Mesenchymal stem cell (in vitro differentiated cells and primary cell): ENCODE measurements around the gene IL1RAPL1.

Source experiments
- DNase-seq: peaks from one replicate; pipeline ENCODE4 v3.0.0-alpha.2; 2013
- H2AFZ ChIP-seq: one replicate; pipeline ENCODE4 v1.6.1; 2013; ENCODE audit warnings: low read depth, mild to moderate bottlenecking, control low read depth, inconsistent platforms, low read length, moderate library complexity
- H2AK5ac ChIP-seq: 2 replicates; pipeline ENCODE4 v1.6.1; 2013; ENCODE audit warnings: low read length, moderate library complexity, mild to moderate bottlenecking, inconsistent platforms; ENCODE audit not compliant: severe bottlenecking
- H2BK120ac ChIP-seq: one replicate; pipeline ENCODE4 v1.6.1; 2013; ENCODE audit warnings: low read depth, mild to moderate bottlenecking, inconsistent platforms, low read length, moderate library complexity
- H2BK12ac ChIP-seq, 2 experiments: one replicate each; pipeline ENCODE4 v1.6.1; 2013; ENCODE audit warnings: inconsistent platforms in 2 of 2, low read length in 2 of 2, mild to moderate bottlenecking in 2 of 2, moderate library complexity in 2 of 2, control low read depth in 1 of 2
- H2BK15ac ChIP-seq: one replicate; pipeline ENCODE4 v1.6.1; 2013; ENCODE audit warnings: mild to moderate bottlenecking, low read depth, inconsistent platforms; ENCODE audit not compliant: poor library complexity, severe bottlenecking
- H2BK5ac ChIP-seq: 2 replicates; pipeline ENCODE4 v1.6.1; 2013; ENCODE audit warnings: low read depth, mild to moderate bottlenecking, low read length, control low read depth, inconsistent platforms; ENCODE audit not compliant: poor library complexity, severe bottlenecking
- H3K14ac ChIP-seq, 2 experiments: one replicate each; pipeline ENCODE4 v1.6.1; 2013; ENCODE audit warnings: inconsistent platforms in 2 of 2, low read length in 2 of 2, control low read depth in 1 of 2, mild to moderate bottlenecking in 1 of 2, moderate library complexity in 1 of 2
- H3K18ac ChIP-seq, 2 experiments: one replicate each; pipeline ENCODE4 v1.6.1; 2013; ENCODE audit warnings: inconsistent platforms in 2 of 2, low read length in 2 of 2, control low read depth in 1 of 2, low read depth in 1 of 2, mild to moderate bottlenecking in 1 of 2
- H3K23ac ChIP-seq, 2 experiments: one replicate each; pipeline ENCODE4 v1.6.1; 2013; ENCODE audit warnings: inconsistent platforms in 2 of 2, low read length in 2 of 2, mild to moderate bottlenecking in 2 of 2, moderate library complexity in 2 of 2, control low read depth in 1 of 2
- H3K27ac ChIP-seq: 2 replicates; pipeline ENCODE4 v1.5.1; 2013; ENCODE audit warnings: mild to moderate bottlenecking, moderate library complexity, low read length, control low read depth, inconsistent platforms; ENCODE audit not compliant: poor library complexity, severe bottlenecking
- H3K27me3 ChIP-seq, 2 experiments: 2 replicates each; pipeline versions ENCODE4 v1.6.1 to v1.7.0; 2013; ENCODE audit warnings: low read length in 2 of 2, mild to moderate bottlenecking in 2 of 2, moderate library complexity in 2 of 2, control low read depth in 1 of 2, inconsistent platforms in 1 of 2; ENCODE audit not compliant: control insufficient read depth in 1 of 2, insufficient read depth in 1 of 2
- H3K36me3 ChIP-seq, 2 experiments: 2 replicates each; pipeline versions ENCODE4 v1.6.1 to v1.7.0; 2013; ENCODE audit warnings: low read length in 2 of 2, control low read depth in 1 of 2, inconsistent platforms in 1 of 2, low read depth in 1 of 2, mild to moderate bottlenecking in 1 of 2; ENCODE audit not compliant: insufficient read depth in 2 of 2, control insufficient read depth in 1 of 2
- H3K4ac ChIP-seq, 2 experiments: one replicate each; pipeline ENCODE4 v1.6.1; 2013; ENCODE audit warnings: inconsistent platforms in 2 of 2, low read length in 2 of 2, mild to moderate bottlenecking in 2 of 2, moderate library complexity in 2 of 2, control low read depth in 1 of 2, low read depth in 1 of 2
- H3K4me1 ChIP-seq: 2 replicates; pipeline ENCODE4 v1.6.1; 2013; ENCODE audit warnings: low read depth, low read length, control low read depth; ENCODE audit not compliant: control insufficient read depth, insufficient read depth
- H3K4me2 ChIP-seq: 2 replicates; pipeline ENCODE4 v1.6.1; 2013; ENCODE audit warnings: low read length, mild to moderate bottlenecking, inconsistent platforms; ENCODE audit not compliant: poor library complexity, severe bottlenecking
- H3K4me3 ChIP-seq, 2 experiments: 2 replicates each; pipeline versions ENCODE4 v1.5.1 to v1.7.0; 2013; ENCODE audit warnings: low read length in 2 of 2, mild to moderate bottlenecking in 2 of 2, control low read depth in 1 of 2, low read depth in 1 of 2; ENCODE audit not compliant: insufficient read depth in 1 of 2
- H3K79me1 ChIP-seq: replicated peaks from 2 replicates; pipeline ENCODE4 v1.6.1; 2013; ENCODE audit warnings: mild to moderate bottlenecking, control low read depth, low read length, inconsistent platforms; ENCODE audit not compliant: poor library complexity, severe bottlenecking
- H3K9ac ChIP-seq: 2 replicates; pipeline ENCODE4 v1.7.0; 2013; ENCODE audit warnings: mild to moderate bottlenecking, low read length, moderate library complexity
- H3K9me3 ChIP-seq: 2 replicates; pipeline ENCODE4 v1.7.0; 2013; ENCODE audit warnings: mild to moderate bottlenecking, low read length; ENCODE audit not compliant: control insufficient read depth
- H4K8ac ChIP-seq: one replicate; pipeline ENCODE4 v1.6.1; 2013; ENCODE audit warnings: inconsistent platforms, mild to moderate bottlenecking, low read length, moderate library complexity
- H4K91ac ChIP-seq: one replicate; pipeline ENCODE4 v1.6.1; 2013; ENCODE audit warnings: mild to moderate bottlenecking, low read length, inconsistent platforms
- WGBS: methylation state at CpG from one replicate; pipeline ENCODE4 v1.1.7; 2013; ENCODE audit warnings: mixed read lengths; 5-methylcytosine and 5-hydroxymethylcytosine counted together

Gene IL1RAPL1

GRCh38 chrX:29471829-29472228, 884.6 kb downstream of the IL1RAPL1 start:
- Histone ChIP-seq H2BK15ac (no peak overlapping the region), H2BK5ac (no peak overlapping the region), H3K4ac (no peak overlapping the region), H3K79me1 (no peaks in the 10 kb centered on the region), H3K14ac (no peak overlapping the region), H2BK12ac (no peak overlapping the region), H4K91ac (no peak overlapping the region), H3K9ac (no peak overlapping the region), H3K27me3 (no peaks in the 10 kb centered on the region), H3K4me2 (no peak overlapping the region), H3K9me3 (no peaks in the 10 kb centered on the region), H3K23ac (no peak overlapping the region), H3K18ac (no peak overlapping the region), H3K36me3 (no peaks in the 10 kb centered on the region), H3K4me3 (no peak overlapping the region), H4K8ac (no peak overlapping the region), H2AFZ (no peak overlapping the region), H2BK120ac (no peak overlapping the region), H3K4me1 (no peaks in the 10 kb centered on the region), H3K27ac (no peak overlapping the region), H2AK5ac (no peak overlapping the region)
- DNase-seq: no peak

- H4K8ac ChIP-seq: no peak overlapping the region
- no peak overlapping the region for H2AFZ ChIP-seq
- no peak overlapping the region for H3K4ac ChIP-seq
- WGBS: 83% methylated on average over 1 of the region's 1 CpG
- no peak overlapping the region for H2AK5ac ChIP-seq
- peak overlapping the region in 1 of 2 experiments; percentile 8 for H3K4me3 ChIP-seq
- H2BK12ac ChIP-seq: no peak overlapping the region
- H3K79me1 ChIP-seq: no peaks in the 10 kb centered on the region
- H3K36me3 ChIP-seq: no peaks in the 10 kb centered on the region
- no peak overlapping the region for H3K14ac ChIP-seq
- no peak overlapping the region for H4K91ac ChIP-seq
- no peak overlapping the region for H3K18ac ChIP-seq
- H3K27me3 ChIP-seq: peaks cover 0 to 4% of the 10 kb centered on the region in 2 experiments
- no peaks in the 10 kb centered on the region for H3K4me1 ChIP-seq
- no peak overlapping the region for H3K27ac ChIP-seq
- no peak overlapping the region for H3K23ac ChIP-seq
- H3K9me3 ChIP-seq: no peaks in the 10 kb centered on the region
- no peak overlapping the region for H3K4me2 ChIP-seq
- H2BK120ac ChIP-seq: no peak overlapping the region
- H2BK15ac ChIP-seq: no peak overlapping the region
- no peak overlapping the region for H2BK5ac ChIP-seq
- no peak for DNase-seq
- no peak overlapping the region for H3K9ac ChIP-seq
Observed at GRCh38 chrX:29477878-29478277, 890.6 kb downstream of the IL1RAPL1 start.

GRCh38 chrX:29478336-29479069, 891.3 kb downstream of the IL1RAPL1 start:
- 59% methylated on average over 8 of the region's 10 CpGs for WGBS
- Histone ChIP-seq H3K4ac (no peak overlapping the region), H2BK15ac (no peak overlapping the region), H4K91ac (no peak overlapping the region), H3K27me3 (peaks cover 0 to 4% of the 10 kb centered on the region in 2 experiments), H4K8ac (no peak overlapping the region), H3K4me3 (peak overlapping the region in 1 of 2 experiments; percentile 8), H3K4me1 (no peaks in the 10 kb centered on the region), H2BK5ac (no peak overlapping the region), H3K14ac (no peak overlapping the region), H3K36me3 (no peaks in the 10 kb centered on the region), H2BK12ac (no peak overlapping the region), H2BK120ac (no peak overlapping the region), H3K9ac (peak overlapping the region; percentile 30), H3K18ac (no peak overlapping the region), H3K27ac (no peak overlapping the region), H3K4me2 (no peak overlapping the region), H2AK5ac (no peak overlapping the region), H3K79me1 (no peaks in the 10 kb centered on the region), H3K23ac (no peak overlapping the region), H3K9me3 (no peaks in the 10 kb centered on the region), H2AFZ (no peak overlapping the region)
- DNase-seq: peak; percentile 22

DNA sequence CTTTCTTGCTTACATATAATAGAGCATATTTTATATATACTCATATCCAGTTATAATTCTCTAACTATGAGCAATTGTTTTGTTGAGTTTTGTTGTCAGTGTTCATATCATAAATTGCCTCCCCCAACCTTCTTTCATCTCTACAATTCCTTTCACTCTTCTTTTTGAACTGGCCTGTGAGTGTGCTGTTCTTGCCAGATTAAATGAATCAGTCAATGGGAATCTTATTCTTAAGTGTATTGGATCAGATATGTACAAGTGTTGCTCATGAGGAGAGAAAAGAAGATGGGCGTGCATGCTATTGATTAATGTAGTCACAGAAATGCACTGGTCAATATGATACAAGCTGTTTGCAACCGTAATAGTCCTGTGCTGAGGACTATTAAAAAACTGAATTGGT, 900.0 kb downstream of the IL1RAPL1 start:
- Histone ChIP-seq H2AK5ac (no peak overlapping the region), H2BK15ac (no peak overlapping the region), H3K27ac (no peak overlapping the region), H2BK120ac (no peak overlapping the region), H3K9me3 (no peaks in the 10 kb centered on the region), H2BK5ac (no peak overlapping the region), H4K91ac (no peak overlapping the region), H3K4me3 (no peak overlapping the region), H2AFZ (no peak overlapping the region), H3K14ac (no peak overlapping the region), H3K4me2 (no peak overlapping the region), H3K9ac (no peak overlapping the region), H3K23ac (no peak overlapping the region), H3K18ac (no peak overlapping the region), H3K27me3 (no peaks in the 10 kb centered on the region), H3K36me3 (no peaks in the 10 kb centered on the region), H4K8ac (no peak overlapping the region), H3K4me1 (no peaks in the 10 kb centered on the region), H3K79me1 (no peaks in the 10 kb centered on the region), H3K4ac (no peak overlapping the region), H2BK12ac (no peak overlapping the region)
- no peak for DNase-seq
- 100% methylated on average over 1 of the region's 2 CpGs for WGBS
